ENCODE measurements around the gene PDE4DIP. TPM values are rescaled to one million over a fixed set of nuclear protein-coding genes. Genes with fewer than 3 reads are reported as not detected.
"Not testable (repeated sequence)": the region's sequence is repeated elsewhere in the genome, so short reads cannot be mapped to it uniquely, and the experiment has no call there.

PDE4DIP gene
- total RNA-seq, result 10 to 100 TPM; 43.3 to 49.8 TPM

- peak; percentile 94 for ATAC-seq (ENCODE audit: low read depth)
These were observed at the start of gene PDE4DIP for GRCh38 chr1:148844220-148844619. Gene PDE4DIP (plus strand): TSS chr1:148844428. CDS start chr1:148844775, 347 bp downstream.

GRCh38 chr1:148808268-148808928 is 35.8 kb upstream of the PDE4DIP start:
- H3K36me3 Mint-ChIP-seq, H3K9me3 Mint-ChIP-seq, H3K4me1 Mint-ChIP-seq, POLR2A ChIA-PET, DNase-seq, H3K27ac Mint-ChIP-seq, H3K4me3 Mint-ChIP-seq, H3K27me3 Mint-ChIP-seq: not testable (repeated sequence)
- ATAC-seq (ENCODE audit: low read depth), result peak; percentile 36

More at GRCh38 chr1:148844220-148844619, at the start of gene PDE4DIP:
- DNase-seq, result peak; percentile 32
- POLR2A ChIA-PET, H3K36me3 Mint-ChIP-seq, H3K27me3 Mint-ChIP-seq, H3K27ac Mint-ChIP-seq, H3K4me1 Mint-ChIP-seq, H3K9me3 Mint-ChIP-seq: not testable (repeated sequence)
- H3K4me3 Mint-ChIP-seq, result peak within 1 kb of the TSS; percentile 73

GRCh38 chr1:148808929-148809283 is 35.3 kb upstream of the PDE4DIP start:
- H3K4me3 Mint-ChIP-seq; H3K27ac Mint-ChIP-seq; ATAC-seq (ENCODE audit: low read depth); H3K27me3 Mint-ChIP-seq; DNase-seq; POLR2A ChIA-PET; H3K36me3 Mint-ChIP-seq; H3K4me1 Mint-ChIP-seq; H3K9me3 Mint-ChIP-seq: not testable (repeated sequence)

GRCh38 chr1:148822180-148822579 is 22.0 kb upstream of the PDE4DIP start:
- H3K4me3 Mint-ChIP-seq; H3K4me1 Mint-ChIP-seq; ATAC-seq (ENCODE audit: low read depth); H3K36me3 Mint-ChIP-seq; DNase-seq; H3K27me3 Mint-ChIP-seq; H3K27ac Mint-ChIP-seq; H3K9me3 Mint-ChIP-seq; POLR2A ChIA-PET: not testable (repeated sequence)

- H3K4me3 Mint-ChIP-seq; DNase-seq; H3K27me3 Mint-ChIP-seq; H3K4me1 Mint-ChIP-seq; H3K9me3 Mint-ChIP-seq; POLR2A ChIA-PET; ATAC-seq (ENCODE audit: low read depth); H3K27ac Mint-ChIP-seq; H3K36me3 Mint-ChIP-seq: not testable (repeated sequence)
These were observed 20.4 kb upstream of the PDE4DIP start for GRCh38 chr1:148823822-148824221.

- POLR2A ChIA-PET; H3K4me1 Mint-ChIP-seq; H3K27ac Mint-ChIP-seq; H3K4me3 Mint-ChIP-seq; H3K9me3 Mint-ChIP-seq; ATAC-seq (ENCODE audit: low read depth); H3K27me3 Mint-ChIP-seq; DNase-seq; H3K36me3 Mint-ChIP-seq: not testable (repeated sequence)
These were observed 19.2 kb upstream of the PDE4DIP start for GRCh38 chr1:148825029-148825428.

GRCh38 chr1:148828531-148828930 is 15.7 kb upstream of the PDE4DIP start:
- H3K9me3 Mint-ChIP-seq; H3K36me3 Mint-ChIP-seq; H3K27me3 Mint-ChIP-seq; H3K4me1 Mint-ChIP-seq; H3K4me3 Mint-ChIP-seq; DNase-seq; H3K27ac Mint-ChIP-seq; POLR2A ChIA-PET; ATAC-seq (ENCODE audit: low read depth): not testable (repeated sequence)

- H3K4me1 Mint-ChIP-seq; H3K36me3 Mint-ChIP-seq; H3K9me3 Mint-ChIP-seq; ATAC-seq (ENCODE audit: low read depth); DNase-seq; H3K27me3 Mint-ChIP-seq; POLR2A ChIA-PET; H3K27ac Mint-ChIP-seq; H3K4me3 Mint-ChIP-seq: not testable (repeated sequence)
These were observed 15.3 kb upstream of the PDE4DIP start for GRCh38 chr1:148828962-148829361.

- H3K4me3 Mint-ChIP-seq; DNase-seq; POLR2A ChIA-PET; H3K9me3 Mint-ChIP-seq; ATAC-seq (ENCODE audit: low read depth); H3K4me1 Mint-ChIP-seq; H3K36me3 Mint-ChIP-seq; H3K27me3 Mint-ChIP-seq; H3K27ac Mint-ChIP-seq: not testable (repeated sequence)
These were observed 14.9 kb upstream of the PDE4DIP start for GRCh38 chr1:148829365-148829764.

- H3K36me3 Mint-ChIP-seq; H3K4me1 Mint-ChIP-seq; H3K4me3 Mint-ChIP-seq; H3K27me3 Mint-ChIP-seq; ATAC-seq (ENCODE audit: low read depth); POLR2A ChIA-PET; H3K9me3 Mint-ChIP-seq; DNase-seq; H3K27ac Mint-ChIP-seq: not testable (repeated sequence)
These were observed 3.0 kb upstream of the PDE4DIP start for GRCh38 chr1:148841262-148841661.

- H3K36me3 Mint-ChIP-seq; POLR2A ChIA-PET; H3K27me3 Mint-ChIP-seq; H3K27ac Mint-ChIP-seq; DNase-seq; H3K4me1 Mint-ChIP-seq; ATAC-seq (ENCODE audit: low read depth); H3K9me3 Mint-ChIP-seq; H3K4me3 Mint-ChIP-seq: not testable (repeated sequence)
These were observed 423 bp downstream of the PDE4DIP start for GRCh38 chr1:148844651-148845050.

GRCh38 chr1:148845068-148845467 is 840 bp downstream of the PDE4DIP start:
- H3K9me3 Mint-ChIP-seq; H3K4me3 Mint-ChIP-seq; ATAC-seq (ENCODE audit: low read depth); H3K27me3 Mint-ChIP-seq; H3K27ac Mint-ChIP-seq; POLR2A ChIA-PET; DNase-seq; H3K36me3 Mint-ChIP-seq; H3K4me1 Mint-ChIP-seq: not testable (repeated sequence)

- H3K36me3 Mint-ChIP-seq; ATAC-seq (ENCODE audit: low read depth); H3K4me3 Mint-ChIP-seq; H3K27me3 Mint-ChIP-seq; DNase-seq; POLR2A ChIA-PET; H3K27ac Mint-ChIP-seq; H3K9me3 Mint-ChIP-seq; H3K4me1 Mint-ChIP-seq: not testable (repeated sequence)
These were observed 6.1 kb downstream of the PDE4DIP start for GRCh38 chr1:148850347-148850746.

- ATAC-seq (ENCODE audit: low read depth); H3K27ac Mint-ChIP-seq; H3K27me3 Mint-ChIP-seq; DNase-seq; H3K36me3 Mint-ChIP-seq; POLR2A ChIA-PET; H3K4me3 Mint-ChIP-seq; H3K9me3 Mint-ChIP-seq; H3K4me1 Mint-ChIP-seq: not testable (repeated sequence)
These were observed 6.6 kb downstream of the PDE4DIP start for GRCh38 chr1:148850840-148851239.

- H3K4me1 Mint-ChIP-seq; H3K9me3 Mint-ChIP-seq; H3K36me3 Mint-ChIP-seq; POLR2A ChIA-PET; ATAC-seq (ENCODE audit: low read depth); H3K4me3 Mint-ChIP-seq; DNase-seq; H3K27ac Mint-ChIP-seq; H3K27me3 Mint-ChIP-seq: not testable (repeated sequence)
These were observed 7.5 kb downstream of the PDE4DIP start for GRCh38 chr1:148851684-148852083.

All from activated naive CD8-positive, alpha-beta T cell treated with anti-CD3 and anti-CD28 coated beads, Interleukin-2, amount 10 ng/mL, durations not matched to agents 7 days and 5 days (primary cell).